Frontal cortex (tissue), 4 donors: ENCODE results near the gene NPAS4. TPM values are rescaled to one million over a fixed set of nuclear protein-coding genes. Genes with fewer than 3 reads are reported as not detected.
"Not testable (repeated sequence)": the region's sequence is repeated elsewhere in the genome, so short reads cannot be mapped to it uniquely, and the experiment has no call there.

Source experiments
- DNase-seq, 2 donors: peaks; one replicate each; pipeline ENCODE4 v3.0.0; 2012; ENCODE audit warnings: low spot score in 2 of 2
- FAIRE-seq: peaks from 2 replicates; lab custom pipeline; 2012; peaks lifted over from hg19 to GRCh38; lab: Jason Lieb, UNC
- total RNA-seq: library from RNA; depleted of rRNA; stranded (reverse); fragments of >200 nt; gene quantifications from one replicate; pipeline ENCODE4 v1.2.3, GENCODE V29; 2014
- donor health status: control.
- donor health status: control.
- donor health status: control.

NPAS4 gene
- total RNA-seq = under 0.01 TPM

DNA sequence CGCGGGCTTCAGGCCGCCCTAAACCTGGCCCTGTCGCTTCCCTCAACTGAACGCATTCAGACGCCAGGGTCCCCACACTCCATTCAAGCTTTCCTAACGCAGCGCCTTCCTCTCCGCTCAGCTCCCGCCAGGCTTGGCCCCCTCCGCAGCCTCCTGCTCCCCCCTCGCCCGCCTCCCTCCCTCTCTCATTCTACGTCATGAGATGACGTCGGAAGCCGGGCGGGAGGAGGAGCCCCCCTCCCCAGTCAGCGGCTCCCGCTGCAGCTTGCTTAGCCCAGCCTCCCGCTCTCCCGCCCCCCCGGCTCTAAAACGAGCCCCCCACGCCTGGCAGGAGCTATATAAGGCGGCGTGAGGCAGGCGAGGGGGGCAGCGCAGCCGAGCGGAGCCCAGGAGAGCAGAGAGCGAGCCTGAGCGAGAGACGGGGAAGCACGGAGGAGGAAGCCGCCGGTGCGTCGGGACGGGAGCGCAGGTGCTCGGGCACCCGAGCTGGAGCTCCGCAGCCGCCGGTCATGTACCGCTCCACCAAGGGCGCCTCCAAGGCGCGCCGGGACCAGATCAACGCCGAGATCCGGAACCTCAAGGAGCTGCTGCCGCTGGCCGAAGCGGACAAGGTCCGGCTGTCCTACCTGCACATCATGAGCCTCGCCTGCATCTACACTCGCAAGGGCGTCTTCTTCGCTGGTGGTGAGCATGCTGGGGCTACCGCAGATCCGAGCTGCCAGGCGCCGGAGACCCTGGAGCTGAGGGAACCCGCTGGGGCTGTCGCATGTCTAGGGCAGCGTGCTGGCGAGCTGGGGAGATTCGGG is at the start of gene NPAS4:
NPAS4 (plus strand) TSS at position 365 of the 806 bp plus-strand sequence; CDS start at position 510, 145 bp downstream.
- no peak for FAIRE-seq

GRCh38 chr11:66371627-66372415 is 49.0 kb upstream of the NPAS4 start, which contains the start of gene SLC29A2:
TSS of gene SLC29A2 (minus strand) at chr11:66371760. CDS start at chr11:66371591, 169 bp downstream.
- FAIRE-seq = no peak
- DNase-seq = no peak

More for the DNA sequence above, at the start of gene NPAS4:
- peak in 1 of 2 donors; percentile 64 for DNase-seq

- no peak for FAIRE-seq
- DNase-seq = no peak
Observed at GRCh38 chr11:66373265-66373664, 47.6 kb upstream of the NPAS4 start.

GRCh38 chr11:66373690-66374287 is 47.0 kb upstream of the NPAS4 start:
- FAIRE-seq, DNase-seq: not testable (repeated sequence)

GRCh38 chr11:66380264-66380663 is 40.6 kb upstream of the NPAS4 start:
- not testable (repeated sequence) for DNase-seq, FAIRE-seq

DNA sequence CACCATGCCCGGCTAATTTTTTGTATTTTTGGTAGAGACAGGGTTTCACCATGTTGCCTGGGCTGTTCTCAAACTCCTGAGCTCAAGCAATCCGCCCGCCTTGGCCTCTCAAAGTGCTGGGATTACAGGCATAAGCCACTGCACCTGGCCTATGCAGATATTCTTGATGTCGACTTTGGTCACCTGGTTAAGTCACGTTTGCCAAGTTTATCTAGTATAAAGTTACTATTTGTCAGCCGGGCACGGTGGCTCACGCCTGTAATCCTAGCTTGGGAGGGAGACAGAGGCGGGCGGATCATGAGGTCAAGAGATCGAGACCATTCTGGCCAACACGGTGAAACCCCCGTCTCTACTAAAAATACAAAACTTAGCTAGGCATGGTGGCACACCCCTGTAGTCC is 36.5 kb upstream of the NPAS4 start:
- FAIRE-seq, DNase-seq: not testable (repeated sequence)

DNA sequence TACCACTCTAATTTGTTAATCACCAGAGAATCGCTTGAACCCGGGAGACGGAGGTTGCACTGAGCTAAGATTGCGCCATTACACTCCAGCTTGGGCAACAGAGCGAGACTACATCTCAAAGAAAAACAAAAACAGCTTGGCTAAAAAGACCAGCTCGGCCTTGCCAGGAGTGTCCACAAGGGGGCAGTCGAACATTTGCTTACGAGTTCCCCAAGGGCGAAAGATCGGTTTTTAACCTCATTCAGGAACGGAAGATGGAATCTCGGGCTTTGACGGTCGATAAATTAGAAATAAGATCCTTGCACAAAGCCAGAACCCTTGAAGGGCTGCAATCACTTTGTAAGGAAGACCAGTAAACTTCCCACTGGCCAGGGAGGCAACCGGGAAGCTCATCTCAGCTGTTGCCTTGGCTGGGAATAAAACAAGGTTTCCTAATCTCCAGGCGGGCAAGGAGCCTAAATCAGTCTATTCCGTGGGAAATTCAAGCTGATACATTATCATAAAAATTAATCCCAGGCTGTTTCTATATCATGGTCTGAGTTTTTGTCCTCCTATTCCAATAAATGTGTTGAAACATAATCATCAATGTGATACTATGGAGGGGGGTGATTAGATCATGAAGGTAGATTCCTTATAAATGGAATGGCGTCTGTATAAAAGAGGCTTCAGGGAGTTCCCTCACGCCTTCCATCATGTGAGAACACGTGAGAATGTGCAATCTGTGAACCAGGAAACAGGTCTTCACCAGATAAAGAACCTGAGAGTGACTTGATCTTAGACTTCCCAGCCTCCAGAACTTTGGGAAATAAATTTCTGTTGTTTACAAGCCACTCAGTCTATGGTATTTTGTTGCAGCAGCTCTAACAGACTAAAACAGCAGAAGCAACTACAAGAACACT is 34.4 kb upstream of the NPAS4 start:
- FAIRE-seq (no peak), DNase-seq (peak in 1 of 2 donors; percentile 60)

DNA sequence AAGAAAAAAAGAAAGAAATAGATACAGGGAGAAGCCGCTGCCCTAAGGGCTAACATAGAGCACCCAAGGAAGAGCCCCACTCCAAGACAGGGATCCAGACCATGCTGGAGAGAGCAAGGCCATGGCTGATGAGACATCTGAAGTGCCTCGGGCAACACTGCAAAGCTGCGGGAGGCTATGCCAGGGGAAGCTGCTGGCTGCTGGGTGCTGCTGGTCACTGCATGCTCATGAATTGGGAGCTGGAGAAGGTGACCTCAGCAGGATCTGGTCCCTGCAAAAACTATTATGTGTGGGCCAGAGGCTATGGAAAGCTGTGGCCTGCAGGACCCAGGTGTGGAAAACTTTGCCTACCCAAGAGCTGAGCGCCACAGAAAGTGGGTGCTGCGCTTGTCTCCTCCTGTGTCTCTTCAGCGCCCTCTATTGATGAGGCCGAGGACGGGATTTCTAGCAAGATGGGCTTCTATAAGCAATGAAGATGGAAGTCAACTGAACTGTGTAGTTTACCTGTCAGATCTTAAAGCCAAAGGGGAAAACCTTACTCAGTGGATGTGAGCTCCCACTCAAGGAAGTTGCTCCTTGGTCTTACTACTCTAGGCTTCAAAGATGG is 32.0 kb upstream of the NPAS4 start:
- DNase-seq = no peak
- no peak for FAIRE-seq

- no peak for FAIRE-seq
- no peak for DNase-seq
Observed at GRCh38 chr11:66391322-66391721, 29.5 kb upstream of the NPAS4 start.

DNA sequence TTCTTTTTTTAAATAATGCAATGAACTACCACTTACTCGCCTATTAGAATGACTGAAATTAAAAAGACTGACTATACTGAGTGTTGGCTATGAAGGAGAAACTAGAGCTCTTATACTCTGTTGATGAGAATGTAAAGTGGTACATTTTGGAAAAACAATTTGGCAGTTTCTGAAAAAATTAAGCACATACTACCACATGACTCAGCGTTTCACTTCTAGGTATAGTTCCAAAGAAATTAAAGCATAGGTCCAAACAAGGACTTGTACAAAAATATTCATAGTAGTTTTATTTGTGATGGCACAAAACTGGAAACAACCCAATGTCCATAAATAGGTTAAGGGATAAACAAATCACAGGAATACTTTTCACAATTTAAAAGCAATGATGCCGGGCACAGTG is 26.9 kb upstream of the NPAS4 start:
- DNase-seq (no peak), FAIRE-seq (no peak)

- no peak for DNase-seq
- FAIRE-seq = no peak
Observed at GRCh38 chr11:66407651-66408050, 13.2 kb upstream of the NPAS4 start.

DNA sequence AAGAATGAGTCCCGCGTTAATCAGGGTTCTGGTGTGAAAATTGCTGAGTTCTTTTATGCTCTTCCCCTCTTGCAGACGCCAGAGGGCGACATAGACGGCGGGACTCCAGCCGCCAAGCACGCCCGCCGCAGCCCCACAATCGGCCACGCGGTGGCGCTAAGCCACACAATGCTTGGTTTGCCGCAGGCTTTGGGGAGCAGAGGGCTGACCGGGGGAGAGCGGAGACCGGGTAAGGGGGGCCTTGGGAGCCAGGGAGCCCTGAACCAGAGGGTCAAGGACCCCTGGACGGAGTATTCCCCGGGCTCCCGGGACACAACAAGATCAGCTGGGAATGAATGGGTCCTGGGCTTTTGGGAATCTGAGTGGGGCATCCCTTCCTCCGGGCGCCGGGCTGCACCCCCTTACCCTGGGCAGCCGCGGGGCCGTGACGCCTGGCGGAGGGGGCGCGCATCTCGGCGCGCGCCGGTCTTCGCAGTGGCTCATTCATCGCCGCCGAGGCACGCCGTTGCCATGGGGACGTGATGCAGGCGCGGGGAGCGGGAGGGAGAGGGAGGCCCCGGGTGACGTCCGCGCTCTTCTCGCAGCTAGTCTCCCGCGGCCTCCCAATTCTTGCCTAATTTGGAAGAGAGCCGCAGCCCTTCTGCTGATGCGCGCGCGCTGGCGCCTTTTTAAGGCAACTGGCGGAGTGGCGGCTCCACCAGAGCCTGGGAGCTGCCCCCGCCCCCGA is 12.2 kb upstream of the NPAS4 start:
- no peak for FAIRE-seq

GRCh38 chr11:66409226-66409625 is 11.6 kb upstream of the NPAS4 start:
- no peak for FAIRE-seq
- DNase-seq = no peak

More for the DNA sequence above, 12.2 kb upstream of the NPAS4 start:
- DNase-seq = peak; percentile 94 to 95

DNA sequence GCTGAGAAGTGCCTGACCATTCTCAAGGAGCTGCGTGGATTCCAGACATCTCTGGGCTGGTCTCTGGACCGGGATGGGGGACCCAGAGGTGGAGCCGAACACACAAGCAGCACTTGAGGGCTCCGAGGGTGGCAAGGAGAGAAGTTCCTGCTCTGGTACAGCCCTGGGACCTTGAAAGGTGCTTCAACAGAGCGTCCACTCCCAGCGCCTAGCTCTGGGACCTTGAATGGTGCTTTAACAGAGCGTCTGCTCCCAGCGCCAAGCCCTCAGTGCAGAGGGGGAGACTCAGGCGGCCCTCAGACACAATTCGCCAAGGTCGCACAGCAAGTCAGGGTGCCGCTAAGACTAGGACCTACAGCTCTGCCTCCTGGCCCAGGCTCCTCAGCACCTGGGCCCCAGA is 10.6 kb upstream of the NPAS4 start:
- no peak for FAIRE-seq

DNA sequence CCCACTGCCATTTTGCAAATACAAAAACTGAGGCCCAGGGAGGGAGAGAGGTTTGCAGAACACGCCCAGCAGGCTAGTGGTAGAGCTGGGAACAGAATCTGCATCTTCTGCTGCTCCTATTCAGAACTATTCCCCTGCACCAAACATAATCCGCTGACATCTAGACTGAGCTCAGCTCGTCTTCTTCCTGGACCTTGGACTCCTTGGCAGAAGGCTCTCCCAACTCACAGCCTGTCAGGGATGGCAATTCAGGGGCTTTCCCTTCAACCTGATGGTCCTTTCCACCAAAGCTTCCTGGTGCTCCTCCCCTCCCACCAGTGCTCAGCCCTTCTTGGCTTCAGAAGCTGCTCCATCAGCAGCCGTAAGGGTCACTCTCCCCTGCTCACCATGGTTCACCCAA is 9.5 kb upstream of the NPAS4 start:
- DNase-seq (no peak), FAIRE-seq (no peak)

More for the DNA sequence above, 10.6 kb upstream of the NPAS4 start:
- DNase-seq = no peak

GRCh38 chr11:66412110-66412509 is 8.7 kb upstream of the NPAS4 start:
- no peak for FAIRE-seq
- no peak for DNase-seq

DNA sequence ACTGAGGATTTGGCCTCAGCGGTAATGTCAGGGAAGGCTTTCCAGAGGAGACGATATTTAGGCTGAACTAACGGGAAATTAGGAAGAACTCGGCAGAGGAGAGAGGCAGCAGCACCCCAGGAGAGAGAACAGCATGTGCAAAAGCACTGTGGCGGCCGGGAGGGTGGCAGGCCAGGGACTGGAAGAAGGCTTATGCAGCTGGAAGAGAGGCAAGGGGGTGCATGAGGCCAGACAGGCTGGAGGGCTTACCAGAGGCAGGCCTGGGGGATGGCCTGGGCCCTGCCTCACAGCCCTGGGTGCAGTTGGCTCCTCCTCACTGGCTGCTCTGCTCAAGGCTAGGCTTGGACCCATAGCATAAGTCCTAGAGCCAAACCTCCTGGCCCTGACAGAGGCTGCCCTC is 7.7 kb upstream of the NPAS4 start:
- FAIRE-seq = no peak

More for the DNA sequence above, 7.7 kb upstream of the NPAS4 start:
- DNase-seq = no peak
